ENCODE data around the gene APPBP2.

GRCh38 chr17:60471451-60471850 is 54.6 kb downstream of the APPBP2 start:
- TF ChIP-seq POLR2A (IDR thresholded peaks at IDR 0.05) (no peak), CTCF (IDR thresholded peaks at IDR 0.05) (no peak)
